GM06990 (cell line): ENCODE data around the gene PLP2.

Experiments
- DNase-seq: peaks from one replicate; pipeline ENCODE4 v3.0.0-alpha.2; 2011; ENCODE audit not compliant: insufficient read length; ENCODE audit errors: extremely low read depth
- H3K27me3 ChIP-seq: replicated peaks from 2 replicates; pipeline ENCODE4 v1.6.0; 2011; ENCODE audit warnings: low read length; ENCODE audit not compliant: control insufficient read depth, insufficient read depth
- H3K36me3 ChIP-seq: 2 replicates; pipeline ENCODE4 v1.5.1; 2011; ENCODE audit warnings: low read length; ENCODE audit not compliant: control insufficient read depth, insufficient read depth
- H3K4me3 ChIP-seq: replicated peaks from 2 replicates; pipeline ENCODE4 v1.5.1; 2011; ENCODE audit warnings: low read depth, mild to moderate bottlenecking, control low read depth, low read length
- TF ChIP-seq, protein P1 (sequence below): IDR thresholded peaks from 2 replicates; pipeline ENCODE4 v1.5.1; 2011; ENCODE audit warnings: low read length, control low read depth, mild to moderate bottlenecking, inconsistent platforms; ENCODE audit not compliant: insufficient read depth, poor library complexity, severe bottlenecking

The PLP2 gene

GRCh38 chrX:49208399-49208798 is 36.7 kb downstream of the PLP2 start:
- Histone ChIP-seq H3K4me3 (no peak overlapping the region), H3K27me3 (no peaks in the 10 kb centered on the region), H3K36me3 (no peaks in the 10 kb centered on the region)
- DNase-seq = no peak
- TF ChIP-seq, protein P1, sequence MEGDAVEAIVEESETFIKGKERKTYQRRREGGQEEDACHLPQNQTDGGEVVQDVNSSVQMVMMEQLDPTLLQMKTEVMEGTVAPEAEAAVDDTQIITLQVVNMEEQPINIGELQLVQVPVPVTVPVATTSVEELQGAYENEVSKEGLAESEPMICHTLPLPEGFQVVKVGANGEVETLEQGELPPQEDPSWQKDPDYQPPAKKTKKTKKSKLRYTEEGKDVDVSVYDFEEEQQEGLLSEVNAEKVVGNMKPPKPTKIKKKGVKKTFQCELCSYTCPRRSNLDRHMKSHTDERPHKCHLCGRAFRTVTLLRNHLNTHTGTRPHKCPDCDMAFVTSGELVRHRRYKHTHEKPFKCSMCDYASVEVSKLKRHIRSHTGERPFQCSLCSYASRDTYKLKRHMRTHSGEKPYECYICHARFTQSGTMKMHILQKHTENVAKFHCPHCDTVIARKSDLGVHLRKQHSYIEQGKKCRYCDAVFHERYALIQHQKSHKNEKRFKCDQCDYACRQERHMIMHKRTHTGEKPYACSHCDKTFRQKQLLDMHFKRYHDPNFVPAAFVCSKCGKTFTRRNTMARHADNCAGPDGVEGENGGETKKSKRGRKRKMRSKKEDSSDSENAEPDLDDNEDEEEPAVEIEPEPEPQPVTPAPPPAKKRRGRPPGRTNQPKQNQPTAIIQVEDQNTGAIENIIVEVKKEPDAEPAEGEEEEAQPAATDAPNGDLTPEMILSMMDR = no peak

GRCh38 chrX:49209434-49210251 is 37.9 kb downstream of the PLP2 start:
- H3K27me3 ChIP-seq = no peaks in the 10 kb centered on the region
- H3K36me3 ChIP-seq = no peaks in the 10 kb centered on the region
- H3K4me3 ChIP-seq = no peak overlapping the region
- no peak for DNase-seq
- TF ChIP-seq, protein P1 = no peak

DNA sequence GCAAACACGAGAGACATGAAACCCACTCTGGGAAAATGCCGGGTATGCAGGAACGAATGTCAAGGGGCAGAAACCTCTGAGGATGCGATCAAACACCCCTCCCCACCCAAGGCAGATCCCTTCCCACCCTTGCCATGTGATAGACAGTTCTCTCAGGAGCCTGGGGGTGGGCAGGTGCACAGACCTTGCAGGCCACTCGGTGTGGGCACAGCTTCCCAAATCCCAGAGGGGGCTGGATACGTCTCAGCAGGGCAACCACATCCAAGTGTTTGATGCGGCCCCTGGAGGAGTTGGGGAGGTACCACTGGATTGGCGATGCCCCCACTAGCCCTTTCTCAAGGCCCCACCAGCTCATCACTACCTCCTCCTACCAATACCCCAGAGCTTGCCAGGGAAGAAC is 38.7 kb downstream of the PLP2 start:
- TF ChIP-seq, protein P1 = no peak
- H3K36me3 ChIP-seq = no peaks in the 10 kb centered on the region
- no peak for DNase-seq
- no peak overlapping the region for H3K4me3 ChIP-seq
- H3K27me3 ChIP-seq = no peaks in the 10 kb centered on the region

DNA sequence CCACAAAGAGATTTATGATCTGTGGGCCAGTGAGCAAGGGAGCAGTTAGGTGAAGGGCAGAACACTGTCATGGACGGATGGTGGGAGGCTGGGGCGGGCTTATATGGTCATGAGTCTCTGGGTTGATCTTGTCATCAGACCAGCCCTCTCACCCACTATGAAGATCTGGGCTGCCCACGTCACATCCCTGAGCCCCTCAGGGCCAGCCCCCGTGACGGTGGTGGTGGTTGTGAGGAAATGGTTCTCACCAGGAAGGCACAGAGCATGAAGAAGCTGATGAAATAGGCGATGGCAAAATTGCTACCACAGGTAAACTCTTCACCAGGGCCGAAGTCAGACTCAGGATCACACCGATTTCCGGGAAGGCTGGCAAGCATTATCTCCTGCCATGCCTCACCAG is 39.4 kb downstream of the PLP2 start:
- Histone ChIP-seq H3K4me3 (no peak overlapping the region), H3K36me3 (no peaks in the 10 kb centered on the region), H3K27me3 (no peaks in the 10 kb centered on the region)
- DNase-seq = no peak
- TF ChIP-seq, protein P1 = no peak

DNA sequence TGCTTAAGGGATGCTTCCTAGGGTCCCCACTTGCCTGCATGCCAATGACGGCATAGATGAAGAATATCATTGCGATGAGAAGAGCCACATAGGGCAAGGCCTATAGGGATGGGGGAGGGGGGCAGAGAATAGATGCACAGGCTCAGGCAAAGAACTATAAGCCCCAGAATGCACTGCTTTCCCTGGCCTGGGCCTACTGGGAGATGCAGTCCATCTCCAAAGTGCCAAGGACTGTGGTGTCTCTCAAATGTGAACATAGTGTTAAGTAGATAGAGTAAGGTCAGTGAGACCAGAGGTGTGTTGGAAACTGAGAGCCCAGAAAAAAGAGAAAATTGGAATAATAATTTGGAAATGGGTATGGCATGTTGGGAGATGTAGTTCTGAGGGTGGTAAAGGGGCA is 40.5 kb downstream of the PLP2 start:
- Histone ChIP-seq H3K4me3 (no peak overlapping the region), H3K36me3 (no peaks in the 10 kb centered on the region), H3K27me3 (no peaks in the 10 kb centered on the region)
- TF ChIP-seq, protein P1 = no peak
- DNase-seq = no peak
